Measurements from ENCODE around the gene TMTC2. TPM values are rescaled to one million over a fixed set of nuclear protein-coding genes. Genes with fewer than 3 reads are reported as not detected.

The TMTC2 gene
- total RNA-seq, 2 experiments from 2014 or later: 2.5 to 3.1 TPM

GRCh38 chr12:82688035-82688501 lies 1.4 kb downstream of the TMTC2 start:
- ATAC-seq: no peak
- Mint-ChIP-seq H3K36me3 (ENCODE audit: low read depth) (no peaks in the 10 kb centered on the region), H3K27ac (peak overlapping the region; percentile 81), H3K4me1 (ENCODE audit: low read depth) (peaks cover 7% of the 10 kb centered on the region), H3K27me3 (peaks cover 4% of the 10 kb centered on the region), H3K9me3 (no peaks in the 10 kb centered on the region), H3K4me3 (peak overlapping the region; percentile 89)
- CTCF ChIA-PET: no interaction called here
- POLR2A ChIA-PET: no interaction called here
- TF ChIP-seq, protein P1, sequence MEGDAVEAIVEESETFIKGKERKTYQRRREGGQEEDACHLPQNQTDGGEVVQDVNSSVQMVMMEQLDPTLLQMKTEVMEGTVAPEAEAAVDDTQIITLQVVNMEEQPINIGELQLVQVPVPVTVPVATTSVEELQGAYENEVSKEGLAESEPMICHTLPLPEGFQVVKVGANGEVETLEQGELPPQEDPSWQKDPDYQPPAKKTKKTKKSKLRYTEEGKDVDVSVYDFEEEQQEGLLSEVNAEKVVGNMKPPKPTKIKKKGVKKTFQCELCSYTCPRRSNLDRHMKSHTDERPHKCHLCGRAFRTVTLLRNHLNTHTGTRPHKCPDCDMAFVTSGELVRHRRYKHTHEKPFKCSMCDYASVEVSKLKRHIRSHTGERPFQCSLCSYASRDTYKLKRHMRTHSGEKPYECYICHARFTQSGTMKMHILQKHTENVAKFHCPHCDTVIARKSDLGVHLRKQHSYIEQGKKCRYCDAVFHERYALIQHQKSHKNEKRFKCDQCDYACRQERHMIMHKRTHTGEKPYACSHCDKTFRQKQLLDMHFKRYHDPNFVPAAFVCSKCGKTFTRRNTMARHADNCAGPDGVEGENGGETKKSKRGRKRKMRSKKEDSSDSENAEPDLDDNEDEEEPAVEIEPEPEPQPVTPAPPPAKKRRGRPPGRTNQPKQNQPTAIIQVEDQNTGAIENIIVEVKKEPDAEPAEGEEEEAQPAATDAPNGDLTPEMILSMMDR (IDR thresholded peaks at IDR 0.05): peak; percentile 32
- DNase-seq: no peak
- intact Hi-C loops (cut with micrococcal nuclease): loop anchor here (10.0 kb wide), 1 partner anchor 1817 kb away; no protein-coding TSS in a partner anchor

DNA sequence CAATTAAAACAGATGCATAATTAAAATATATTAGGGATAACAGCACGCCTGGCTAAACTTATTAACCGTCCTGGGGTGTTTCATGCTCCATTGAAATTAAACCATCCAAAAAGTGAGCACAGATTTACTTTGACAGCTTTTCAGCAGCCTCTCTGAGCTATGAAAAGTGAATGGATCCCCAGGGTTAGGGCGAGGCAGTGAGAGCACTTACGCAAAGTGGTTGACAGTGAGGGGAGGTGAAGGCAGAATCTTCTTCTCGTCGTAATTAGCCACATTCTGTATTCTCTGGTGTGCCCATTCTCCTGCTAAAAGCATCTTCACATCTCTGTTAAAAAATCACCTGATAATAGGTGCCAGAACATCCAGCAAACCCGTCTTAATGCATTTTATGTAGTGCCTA lies 1.9 kb downstream of the TMTC2 start:
- Mint-ChIP-seq H3K27me3 (peaks cover 4% of the 10 kb centered on the region), H3K9me3 (no peaks in the 10 kb centered on the region), H3K27ac (no peak overlapping the region), H3K4me1 (ENCODE audit: low read depth) (peaks cover 7% of the 10 kb centered on the region), H3K4me3 (peak overlapping the region; percentile 89), H3K36me3 (ENCODE audit: low read depth) (no peaks in the 10 kb centered on the region)
- TF ChIP-seq, protein P1 (IDR thresholded peaks at IDR 0.05): no peak
- intact Hi-C loops (cut with micrococcal nuclease): loop anchor here (10.0 kb wide), 1 partner anchor 1816 kb away; no protein-coding TSS in a partner anchor
- CTCF ChIA-PET: no interaction called here
- ATAC-seq (no peak), DNase-seq (no peak)
- POLR2A ChIA-PET: no interaction called here

DNA sequence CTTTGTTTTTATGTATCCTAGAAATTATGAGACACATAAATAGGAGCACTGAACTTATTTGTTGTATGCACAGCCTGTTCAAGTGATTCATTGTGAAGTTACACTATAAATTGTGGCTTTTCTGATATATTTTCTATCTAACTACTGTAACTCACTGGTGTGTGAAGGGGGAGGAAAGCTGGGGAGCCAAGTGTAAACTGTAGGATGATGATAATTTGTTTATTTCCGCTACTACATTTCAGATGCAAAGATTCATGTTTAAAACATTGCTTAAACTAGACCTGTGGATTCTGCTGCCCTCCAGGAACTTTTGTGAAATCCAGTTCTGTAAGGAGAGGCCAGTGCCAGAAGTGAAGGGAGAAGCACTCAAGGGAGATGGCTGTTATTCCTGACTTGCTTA lies 3.3 kb downstream of the TMTC2 start:
- DNase-seq: no peak
- ChIA-PET CTCF (interaction anchor here (1.5 kb wide), 1 partner anchor 37 kb away, joined by 3 read pairs; no protein-coding TSS in a partner anchor), POLR2A (no interaction called here)
- Mint-ChIP-seq H3K27me3 (peaks cover 4% of the 10 kb centered on the region), H3K36me3 (ENCODE audit: low read depth) (no peaks in the 10 kb centered on the region), H3K9me3 (no peaks in the 10 kb centered on the region), H3K27ac (no peak overlapping the region), H3K4me3 (no peak overlapping the region), H3K4me1 (ENCODE audit: low read depth) (peaks cover 7% of the 10 kb centered on the region)
- TF ChIP-seq, protein P1 (IDR thresholded peaks at IDR 0.05): no peak
- no peak for ATAC-seq
- intact Hi-C loops (cut with micrococcal nuclease): no loop called here

DNA sequence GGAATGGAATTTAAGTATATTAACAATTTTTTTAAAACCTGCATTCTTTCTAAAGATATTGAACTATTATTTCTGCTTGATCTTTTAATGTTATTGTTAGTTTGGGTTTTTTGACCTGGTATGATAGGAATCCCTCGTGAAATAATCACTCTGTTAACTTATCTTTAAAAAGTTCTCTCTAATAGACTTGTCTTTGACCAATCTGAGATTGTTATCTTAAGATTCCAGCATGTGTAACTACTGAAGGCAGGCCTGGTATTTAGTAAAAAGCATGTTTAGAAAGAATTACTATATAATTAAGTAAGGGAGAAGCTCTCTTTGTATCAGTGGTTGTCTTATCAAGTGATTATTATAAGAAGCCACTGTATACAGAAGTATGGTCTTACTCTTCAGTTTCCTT lies 4.8 kb downstream of the TMTC2 start:
- Mint-ChIP-seq H3K27me3 (peaks cover 4% of the 10 kb centered on the region), H3K4me3 (no peak overlapping the region), H3K27ac (no peak overlapping the region), H3K9me3 (no peaks in the 10 kb centered on the region), H3K4me1 (ENCODE audit: low read depth) (peaks cover 7% of the 10 kb centered on the region), H3K36me3 (ENCODE audit: low read depth) (no peaks in the 10 kb centered on the region)
- intact Hi-C loops (cut with micrococcal nuclease): no loop called here
- POLR2A ChIA-PET: no interaction called here
- DNase-seq: no peak
- ATAC-seq: no peak
- TF ChIP-seq, protein P1 (IDR thresholded peaks at IDR 0.05): no peak
- CTCF ChIA-PET: interaction anchor here (1.5 kb wide), 1 partner anchor 35 kb away, joined by 3 read pairs; no protein-coding TSS in a partner anchor

DNA sequence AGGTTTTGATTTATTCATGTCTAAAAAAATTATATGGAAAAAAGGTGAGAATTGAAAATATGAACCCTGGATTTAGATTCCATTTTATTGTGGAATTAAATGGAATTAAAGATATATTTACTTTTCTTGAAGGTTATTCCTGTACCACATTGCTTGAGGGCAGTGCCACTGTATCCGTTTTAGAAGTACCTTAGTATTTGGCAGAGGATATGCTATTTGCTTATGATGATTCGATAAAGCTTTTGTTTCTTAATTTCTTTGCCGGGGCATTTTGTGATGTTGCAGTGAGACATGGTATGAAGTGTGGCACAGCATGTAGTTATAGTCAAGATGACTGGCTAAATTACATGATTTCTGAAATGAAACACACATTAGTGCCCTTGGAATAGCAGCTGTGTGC lies 7.6 kb downstream of the TMTC2 start:
- no peak for DNase-seq
- no peak for ATAC-seq
- CTCF ChIA-PET: interaction anchor here (1.0 to 1.4 kb wide), 2 partner anchors 9 to 15 kb away, joined by 3 read pairs; no protein-coding TSS in a partner anchor
- Mint-ChIP-seq H3K36me3 (ENCODE audit: low read depth) (no peaks in the 10 kb centered on the region), H3K9me3 (no peaks in the 10 kb centered on the region), H3K27ac (no peak overlapping the region), H3K4me1 (ENCODE audit: low read depth) (no peaks in the 10 kb centered on the region), H3K4me3 (no peak overlapping the region), H3K27me3 (peaks cover 1% of the 10 kb centered on the region)
- intact Hi-C loops (cut with micrococcal nuclease): no loop called here
- POLR2A ChIA-PET: no interaction called here
- TF ChIP-seq, protein P1 (IDR thresholded peaks at IDR 0.05): no peak

All from activated CD8-positive, alpha-beta T cell treated with anti-CD3 and anti-CD28 coated beads for 36 hours (primary cell).